Stimulated activated CD4-positive, alpha-beta T cell treated with anti-CD3 and anti-CD28 coated beads, Interleukin-4, amount 100 ng/mL, for 48 hours (primary cell): ENCODE results near the gene BTAF1.
"Not testable (repeated sequence)": the region's sequence is repeated elsewhere in the genome, so short reads cannot be mapped to it uniquely, and the experiment has no call there.

ENCODE experiments used
- DNase-seq, 2 donors: peaks; one replicate each; pipeline ENCODE4 v3.0.0-alpha.2; 2020; ENCODE audit warnings: low read depth in 2 of 2

The BTAF1 gene

GRCh38 chr10:91978585-91978984, 55.0 kb downstream of the BTAF1 start:
- DNase-seq: no peak

GRCh38 chr10:91980319-91980718, 56.7 kb downstream of the BTAF1 start:
- DNase-seq: no peak

GRCh38 chr10:91983416-91983815, 59.8 kb downstream of the BTAF1 start:
- DNase-seq: no peak

- DNase-seq: no peak
Measured at GRCh38 chr10:91987397-91988037, 63.9 kb downstream of the BTAF1 start.

- no peak for DNase-seq
Measured at GRCh38 chr10:91992031-91992430, 68.5 kb downstream of the BTAF1 start.

- no peak for DNase-seq
Measured at GRCh38 chr10:91996266-91996665, 72.7 kb downstream of the BTAF1 start.

- DNase-seq: no peak
Measured at GRCh38 chr10:92001581-92001980, 78.0 kb downstream of the BTAF1 start.

GRCh38 chr10:92001995-92002394, 78.4 kb downstream of the BTAF1 start:
- no peak for DNase-seq

- DNase-seq: no peak
Measured at GRCh38 chr10:92003258-92003657, 79.7 kb downstream of the BTAF1 start.

- DNase-seq: no peak
Measured at GRCh38 chr10:92005978-92006377, 82.4 kb downstream of the BTAF1 start.

GRCh38 chr10:92009445-92009844, 85.9 kb downstream of the BTAF1 start:
- no peak for DNase-seq

- DNase-seq: no peak
Measured at GRCh38 chr10:92010047-92010735, 86.6 kb downstream of the BTAF1 start.

GRCh38 chr10:92011560-92012214, 88.1 kb downstream of the BTAF1 start:
- no peak for DNase-seq

GRCh38 chr10:92014620-92015019, 91.0 kb downstream of the BTAF1 start:
- DNase-seq: no peak

GRCh38 chr10:92024700-92025099, 101.1 kb downstream of the BTAF1 start:
- no peak for DNase-seq

- DNase-seq: not testable (repeated sequence)
Measured at GRCh38 chr10:92025340-92025739, 101.8 kb downstream of the BTAF1 start.

GRCh38 chr10:92027141-92027540, 103.6 kb downstream of the BTAF1 start:
- DNase-seq: no peak

- no peak for DNase-seq
Measured at GRCh38 chr10:92031580-92031979, 108.0 kb downstream of the BTAF1 start.

GRCh38 chr10:92033070-92033469, 109.5 kb downstream of the BTAF1 start:
- not testable (repeated sequence) for DNase-seq

GRCh38 chr10:92038949-92039348, 115.4 kb downstream of the BTAF1 start:
- DNase-seq: no peak

- no peak for DNase-seq
Measured at GRCh38 chr10:92042541-92042940, 119.0 kb downstream of the BTAF1 start.

GRCh38 chr10:92045641-92046106, 122.1 kb downstream of the BTAF1 start:
- DNase-seq: no peak

GRCh38 chr10:92047215-92047614, 123.6 kb downstream of the BTAF1 start:
- DNase-seq: no peak
